ENCODE results near the gene S100A13.
"Not testable (repeated sequence)": the region's sequence is repeated elsewhere in the genome, so short reads cannot be mapped to it uniquely, and the experiment has no call there.

The S100A13 gene

GRCh38 chr1:153626904-153627714 is at the start of gene S100A13:
Gene S100A13, minus strand, starts transcription at chr1:153627505. Its CDS starts 1,033 bp downstream, at chr1:153626472.
- TF ChIP-seq ZFX (IDR thresholded peaks at IDR 0.05): no peak
- TF ChIP-seq, protein P1, sequence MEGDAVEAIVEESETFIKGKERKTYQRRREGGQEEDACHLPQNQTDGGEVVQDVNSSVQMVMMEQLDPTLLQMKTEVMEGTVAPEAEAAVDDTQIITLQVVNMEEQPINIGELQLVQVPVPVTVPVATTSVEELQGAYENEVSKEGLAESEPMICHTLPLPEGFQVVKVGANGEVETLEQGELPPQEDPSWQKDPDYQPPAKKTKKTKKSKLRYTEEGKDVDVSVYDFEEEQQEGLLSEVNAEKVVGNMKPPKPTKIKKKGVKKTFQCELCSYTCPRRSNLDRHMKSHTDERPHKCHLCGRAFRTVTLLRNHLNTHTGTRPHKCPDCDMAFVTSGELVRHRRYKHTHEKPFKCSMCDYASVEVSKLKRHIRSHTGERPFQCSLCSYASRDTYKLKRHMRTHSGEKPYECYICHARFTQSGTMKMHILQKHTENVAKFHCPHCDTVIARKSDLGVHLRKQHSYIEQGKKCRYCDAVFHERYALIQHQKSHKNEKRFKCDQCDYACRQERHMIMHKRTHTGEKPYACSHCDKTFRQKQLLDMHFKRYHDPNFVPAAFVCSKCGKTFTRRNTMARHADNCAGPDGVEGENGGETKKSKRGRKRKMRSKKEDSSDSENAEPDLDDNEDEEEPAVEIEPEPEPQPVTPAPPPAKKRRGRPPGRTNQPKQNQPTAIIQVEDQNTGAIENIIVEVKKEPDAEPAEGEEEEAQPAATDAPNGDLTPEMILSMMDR (conservative IDR thresholded peaks at IDR 0.05): no peak
- peak within 1 kb of the TSS; percentile 80 for H3K27ac ChIP-seq

GRCh38 chr1:153673511-153673910 is 46.2 kb upstream of the S100A13 start:
- TF ChIP-seq ZFX (IDR thresholded peaks at IDR 0.05): no peak
- TF ChIP-seq, protein P1 (conservative IDR thresholded peaks at IDR 0.05): no peak
- no peak overlapping the region for H3K27ac ChIP-seq

DNA sequence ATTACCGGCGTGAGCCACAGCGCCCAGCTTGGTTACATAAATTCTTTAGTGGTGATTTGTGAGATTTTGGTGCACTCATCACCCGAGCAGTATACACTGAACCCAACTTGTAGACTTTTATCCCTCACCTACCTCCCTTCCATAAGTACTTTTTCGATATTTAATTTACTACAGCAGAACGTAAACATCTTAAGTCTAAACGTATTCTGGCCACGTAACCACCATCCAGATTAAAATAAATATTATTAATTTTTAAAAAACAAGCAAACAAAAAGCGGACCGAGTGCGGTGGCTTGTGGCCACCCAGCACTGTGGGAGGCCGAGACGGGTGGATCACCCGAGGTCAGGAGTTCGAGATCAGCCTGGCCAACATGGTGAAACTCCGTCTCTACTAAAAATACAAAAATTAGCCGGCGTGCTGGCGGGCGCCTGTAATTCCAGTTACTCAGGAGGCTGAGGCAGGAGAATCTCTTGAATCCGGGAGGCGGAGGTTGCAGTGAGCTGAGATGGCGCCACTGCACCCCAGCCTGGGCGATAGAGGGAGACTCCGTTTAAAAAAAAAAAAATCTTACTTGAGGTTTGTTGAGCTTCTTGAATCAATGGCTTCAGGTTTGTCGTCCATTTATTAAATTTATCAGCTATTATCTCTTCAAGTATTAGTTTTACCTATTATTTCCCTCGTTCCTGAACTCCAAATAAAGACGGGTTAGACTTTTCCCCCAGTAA is 44.5 kb upstream of the S100A13 start:
- TF ChIP-seq, protein P1 (conservative IDR thresholded peaks at IDR 0.05): peak; percentile 17
- peak overlapping the region; percentile 53 for H3K27ac ChIP-seq

- no peak for TF ChIP-seq ZFX (IDR thresholded peaks at IDR 0.05)
- TF ChIP-seq, protein P1 (conservative IDR thresholded peaks at IDR 0.05): no peak; the same call in 1 of the 2 replicates
- H3K27ac ChIP-seq: peak within 1 kb of the TSS; percentile 81
Measured at GRCh38 chr1:153670859-153671627, 43.7 kb upstream of the S100A13 start, which contains the start of gene ILF2. Gene ILF2, minus strand, starts transcription at chr1:153670993. Its CDS starts 71 bp downstream, at chr1:153670922.

GRCh38 chr1:153670257-153670858 is 43.1 kb upstream of the S100A13 start:
- TF ChIP-seq, protein P1 (conservative IDR thresholded peaks at IDR 0.05): no peak
- peak; percentile 53; the same call in 1 of the 2 replicates for TF ChIP-seq ZFX (IDR thresholded peaks at IDR 0.05)
- peak overlapping the region; percentile 81 for H3K27ac ChIP-seq

GRCh38 chr1:153669606-153670005 is 42.3 kb upstream of the S100A13 start:
- peak overlapping the region; percentile 81 for H3K27ac ChIP-seq
- TF ChIP-seq, protein P1 (conservative IDR thresholded peaks at IDR 0.05): no peak
- no peak for TF ChIP-seq ZFX (IDR thresholded peaks at IDR 0.05)

GRCh38 chr1:153668672-153669071 is 41.4 kb upstream of the S100A13 start:
- not testable (repeated sequence) for H3K27ac ChIP-seq
